ENCODE data around the gene ZMIZ1.

ZMIZ1 gene

GRCh38 chr10:79138449-79139123, 69.8 kb downstream of the ZMIZ1 start:
- Histone ChIP-seq H3K4me1 (ENCODE audit: control insufficient read depth, insufficient read depth, low read length) (no peaks in the 10 kb centered on the region; the same call in 1 of the 2 replicates), H3K4me3 (ENCODE audit: low read depth, low read length) (no peak overlapping the region), H3K9me3 (ENCODE audit: control insufficient read depth, insufficient read depth, low read depth, low read length) (no peaks in the 10 kb centered on the region), H3K36me3 (ENCODE audit: control insufficient read depth in 2 of 2, insufficient read depth in 1 of 2, low read length in 2 of 2) (peaks cover 0 to 8% of the 10 kb centered on the region in 2 experiments; a peak in 1 of 3 replicates), H3K27ac (ENCODE audit: extremely low read depth, low read depth, low read length) (no peak overlapping the region)
- TF ChIP-seq KLF7 (tag by site-specific recombination; IDR thresholded peaks at IDR 0.05; ENCODE audit: borderline replicate concordance) (no peak), GFI1B (tag by site-specific recombination; IDR thresholded peaks at IDR 0.05) (no peak), ZNF707 (tag by site-specific recombination; IDR thresholded peaks at IDR 0.05) (no peak), KLF16 (tag by site-specific recombination; IDR thresholded peaks at IDR 0.05) (no peak), ZXDB (tag by site-specific recombination; IDR thresholded peaks at IDR 0.05) (no peak), TSHZ1 (tag by site-specific recombination; IDR thresholded peaks at IDR 0.05; ENCODE audit: borderline replicate concordance) (no peak), ZNF473 (tag by site-specific recombination; IDR thresholded peaks at IDR 0.05) (no peak), SETDB1 (IDR thresholded peaks at IDR 0.05; ENCODE audit: insufficient read length, low read length) (no peak), ZFP41 (tag by site-specific recombination; IDR thresholded peaks at IDR 0.05; ENCODE audit: borderline replicate concordance) (no peak), ZNF223 (tag by site-specific recombination; IDR thresholded peaks at IDR 0.05) (no peak), ZNF140 (tag by site-specific recombination; IDR thresholded peaks at IDR 0.05) (no peak), ZNF248 (tag by site-specific recombination; IDR thresholded peaks at IDR 0.05) (no peak), ZNF239 (tag by site-specific recombination; IDR thresholded peaks at IDR 0.05) (no peak), OSR2 (tag by site-specific recombination; IDR thresholded peaks at IDR 0.05) (no peak), ZNF292 (tag by site-specific recombination; IDR thresholded peaks at IDR 0.05; ENCODE audit: borderline replicate concordance, low read depth) (no peak), ZNF704 (tag by site-specific recombination; IDR thresholded peaks at IDR 0.05) (no peak), ZSCAN16 (tag by site-specific recombination; IDR thresholded peaks at IDR 0.05) (no peak), ZBTB8A (tag by site-specific recombination; IDR thresholded peaks at IDR 0.05) (no peak), KLF10 (tag by site-specific recombination; IDR thresholded peaks at IDR 0.05) (no peak)
- ChIA-PET CTCF (interaction anchor here (0.8 to 1.3 kb wide), 2 partner anchors 10 to 19 kb away, joined by 3 read pairs; no protein-coding TSS in a partner anchor), POLR2A (interaction anchor here (1.1 kb wide), 1 partner anchor 10 kb away, joined by 4 read pairs; no protein-coding TSS in a partner anchor)

GRCh38 chr10:79139124-79139835, 70.5 kb downstream of the ZMIZ1 start:
- Histone ChIP-seq H3K4me1 (ENCODE audit: control insufficient read depth, insufficient read depth, low read length) (no peaks in the 10 kb centered on the region; the same call in 1 of the 2 replicates), H3K4me3 (ENCODE audit: low read depth, low read length) (no peak overlapping the region), H3K9me3 (ENCODE audit: control insufficient read depth, insufficient read depth, low read depth, low read length) (no peaks in the 10 kb centered on the region), H3K27ac (ENCODE audit: extremely low read depth, low read depth, low read length) (no peak overlapping the region), H3K36me3 (ENCODE audit: control insufficient read depth in 2 of 2, insufficient read depth in 1 of 2, low read length in 2 of 2) (peaks cover 0 to 12% of the 10 kb centered on the region in 2 experiments; a peak in 1 of 3 replicates)
- no peak for TF ChIP-seq ZNF48 (tag by site-specific recombination; IDR thresholded peaks at IDR 0.05)
- TF ChIP-seq, protein P1, sequence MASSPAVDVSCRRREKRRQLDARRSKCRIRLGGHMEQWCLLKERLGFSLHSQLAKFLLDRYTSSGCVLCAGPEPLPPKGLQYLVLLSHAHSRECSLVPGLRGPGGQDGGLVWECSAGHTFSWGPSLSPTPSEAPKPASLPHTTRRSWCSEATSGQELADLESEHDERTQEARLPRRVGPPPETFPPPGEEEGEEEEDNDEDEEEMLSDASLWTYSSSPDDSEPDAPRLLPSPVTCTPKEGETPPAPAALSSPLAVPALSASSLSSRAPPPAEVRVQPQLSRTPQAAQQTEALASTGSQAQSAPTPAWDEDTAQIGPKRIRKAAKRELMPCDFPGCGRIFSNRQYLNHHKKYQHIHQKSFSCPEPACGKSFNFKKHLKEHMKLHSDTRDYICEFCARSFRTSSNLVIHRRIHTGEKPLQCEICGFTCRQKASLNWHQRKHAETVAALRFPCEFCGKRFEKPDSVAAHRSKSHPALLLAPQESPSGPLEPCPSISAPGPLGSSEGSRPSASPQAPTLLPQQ (tag by site-specific recombination; IDR thresholded peaks at IDR 0.05), result no peak
- no peak for TF ChIP-seq GLI4 (tag by site-specific recombination; IDR thresholded peaks at IDR 0.05)
- TF ChIP-seq ZNF248 (tag by site-specific recombination; IDR thresholded peaks at IDR 0.05), result no peak
- TF ChIP-seq, protein P2, sequence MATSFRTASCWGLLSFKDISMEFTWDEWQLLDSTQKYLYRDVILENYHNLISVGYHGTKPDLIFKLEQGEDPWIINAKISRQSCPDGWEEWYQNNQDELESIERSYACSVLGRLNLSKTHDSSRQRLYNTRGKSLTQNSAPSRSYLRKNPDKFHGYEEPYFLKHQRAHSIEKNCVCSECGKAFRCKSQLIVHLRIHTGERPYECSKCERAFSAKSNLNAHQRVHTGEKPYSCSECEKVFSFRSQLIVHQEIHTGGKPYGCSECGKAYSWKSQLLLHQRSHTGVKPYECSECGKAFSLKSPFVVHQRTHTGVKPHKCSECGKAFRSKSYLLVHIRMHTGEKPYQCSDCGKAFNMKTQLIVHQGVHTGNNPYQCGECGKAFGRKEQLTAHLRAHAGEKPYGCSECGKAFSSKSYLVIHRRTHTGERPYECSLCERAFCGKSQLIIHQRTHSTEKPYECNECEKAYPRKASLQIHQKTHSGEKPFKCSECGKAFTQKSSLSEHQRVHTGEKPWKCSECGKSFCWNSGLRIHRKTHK (tag by site-specific recombination; IDR thresholded peaks at IDR 0.05), result no peak
- no peak for TF ChIP-seq GLI2 (tag by site-specific recombination; IDR thresholded peaks at IDR 0.05; ENCODE audit: borderline replicate concordance, low read depth)
- ChIA-PET CTCF (interaction anchor here (0.8 to 1.3 kb wide), 2 partner anchors 9 to 18 kb away, joined by 3 read pairs; no protein-coding TSS in a partner anchor), POLR2A (interaction anchor here (1.1 kb wide), 1 partner anchor 10 kb away, joined by 4 read pairs; no protein-coding TSS in a partner anchor)

Data from HEK293 (cell line).